ENCODE results near the gene CDH12.

GRCh38 chr5:22722491-22722890 lies 130.7 kb downstream of the CDH12 start:
- no peak for TF ChIP-seq CSRNP3 (CRISPR knock-in tag; IDR thresholded peaks at IDR 0.05)
- no peak for TF ChIP-seq CSDC2 (CRISPR knock-in tag; IDR thresholded peaks at IDR 0.05)
- no peak for TF ChIP-seq PATZ1 (CRISPR knock-in tag; IDR thresholded peaks at IDR 0.05; ENCODE audit: borderline replicate concordance)
- no peak for TF ChIP-seq ZNF70 (CRISPR knock-in tag; IDR thresholded peaks at IDR 0.05)
- no peak for TF ChIP-seq ESRRG (CRISPR knock-in tag; IDR thresholded peaks at IDR 0.05)
- TF ChIP-seq TSHZ2 (CRISPR knock-in tag; IDR thresholded peaks at IDR 0.05), result no peak
- TF ChIP-seq ZFP30 (CRISPR knock-in tag; IDR thresholded peaks at IDR 0.05), result no peak
